ENCODE data around the gene GOLGA8K. TPM values are rescaled to one million over a fixed set of nuclear protein-coding genes. Genes with fewer than 3 reads are reported as not detected.
"Not testable (repeated sequence)": the region's sequence is repeated elsewhere in the genome, so short reads cannot be mapped to it uniquely, and the experiment has no call there.

GOLGA8K gene
- total and polyA plus RNA-seq, 8 donors: 0.08 to 0.61 (median 0.37) TPM; not detected in 5

- H3K27ac ChIP-seq; H3K4me3 ChIP-seq; intact Hi-C loops (cut with DNase I; ENCODE audit: low total_unique reads); H3K9me3 ChIP-seq; H3K27me3 ChIP-seq; H3K4me1 ChIP-seq; H3K36me3 ChIP-seq; DNase-seq: not testable (repeated sequence)
- 80 to 98% (median 83%) methylated on average over 4 to 7 of the region's 13 CpGs; no CpG with 5 or more reads in 1 of the 5 donors for WGBS, 5 donors
Observed at GRCh38 chr15:32385823-32386495, 17.1 kb downstream of the GOLGA8K start.

- H3K36me3 ChIP-seq; intact Hi-C loops (cut with DNase I; ENCODE audit: low total_unique reads); H3K9me3 ChIP-seq; DNase-seq; H3K4me1 ChIP-seq; H3K27ac ChIP-seq; H3K4me3 ChIP-seq; H3K27me3 ChIP-seq: not testable (repeated sequence)
- WGBS, 5 donors: 20 to 39% methylated on average over 1 of the region's 2 CpGs; no CpG with 5 or more reads in 3 of the 5 donors
Observed at GRCh38 chr15:32374185-32374584, 28.9 kb downstream of the GOLGA8K start.

GRCh38 chr15:32373707-32374106 lies 29.4 kb downstream of the GOLGA8K start:
- WGBS, 5 donors: 40% methylated on average over 1 of the region's 6 CpGs; no CpG with 5 or more reads in 4 of the 5 donors
- not testable (repeated sequence) for DNase-seq

GRCh38 chr15:32372075-32372474 lies 31.0 kb downstream of the GOLGA8K start:
- intact Hi-C loops (cut with DNase I; ENCODE audit: low total_unique reads): not testable (repeated sequence)

More at GRCh38 chr15:32373707-32374106, 29.4 kb downstream of the GOLGA8K start:
- H3K27ac ChIP-seq; H3K27me3 ChIP-seq; intact Hi-C loops (cut with DNase I; ENCODE audit: low total_unique reads); H3K4me3 ChIP-seq; H3K36me3 ChIP-seq; H3K4me1 ChIP-seq; H3K9me3 ChIP-seq: not testable (repeated sequence)

GRCh38 chr15:32370526-32370925 lies 32.6 kb downstream of the GOLGA8K start:
- H3K27me3 ChIP-seq; intact Hi-C loops (cut with DNase I; ENCODE audit: low total_unique reads): not testable (repeated sequence)
- WGBS, 5 donors: no CpG with 5 or more reads among the region's 9 CpGs

More at GRCh38 chr15:32372075-32372474, 31.0 kb downstream of the GOLGA8K start:
- not testable (repeated sequence) for H3K27ac ChIP-seq, H3K4me1 ChIP-seq, H3K27me3 ChIP-seq, H3K36me3 ChIP-seq, H3K9me3 ChIP-seq, H3K4me3 ChIP-seq
- peak in 1 of 2 donors; percentile 0 for DNase-seq
- 86 to 96% (median 92%) methylated on average over 3 of the region's 5 CpGs for WGBS, 5 donors

GRCh38 chr15:32370064-32370463 lies 33.0 kb downstream of the GOLGA8K start:
- WGBS, 5 donors: no CpG with 5 or more reads among the region's 2 CpGs
- H3K9me3 ChIP-seq; H3K4me3 ChIP-seq; DNase-seq; H3K4me1 ChIP-seq; intact Hi-C loops (cut with DNase I; ENCODE audit: low total_unique reads); H3K36me3 ChIP-seq; H3K27me3 ChIP-seq; H3K27ac ChIP-seq: not testable (repeated sequence)

More at GRCh38 chr15:32370526-32370925, 32.6 kb downstream of the GOLGA8K start:
- not testable (repeated sequence) for H3K4me3 ChIP-seq, H3K27ac ChIP-seq, H3K36me3 ChIP-seq, H3K4me1 ChIP-seq, DNase-seq, H3K9me3 ChIP-seq

- H3K4me1 ChIP-seq; H3K9me3 ChIP-seq; H3K27ac ChIP-seq; H3K4me3 ChIP-seq; DNase-seq; H3K36me3 ChIP-seq; H3K27me3 ChIP-seq; intact Hi-C loops (cut with DNase I; ENCODE audit: low total_unique reads): not testable (repeated sequence)
- WGBS, 5 donors: no CpG with 5 or more reads among the region's 7 CpGs
Observed at GRCh38 chr15:32366492-32366891, 36.6 kb downstream of the GOLGA8K start.

GRCh38 chr15:32365955-32366354 lies 37.1 kb downstream of the GOLGA8K start:
- H3K36me3 ChIP-seq; H3K4me3 ChIP-seq; intact Hi-C loops (cut with DNase I; ENCODE audit: low total_unique reads); DNase-seq; H3K27ac ChIP-seq; H3K9me3 ChIP-seq; H3K4me1 ChIP-seq; H3K27me3 ChIP-seq: not testable (repeated sequence)
- no CpG with 5 or more reads among the region's 10 CpGs for whole genome bisulfite sequencing, 5 donors

- H3K36me3 ChIP-seq; H3K4me1 ChIP-seq; H3K4me3 ChIP-seq; H3K27ac ChIP-seq; H3K27me3 ChIP-seq; intact Hi-C loops (cut with DNase I; ENCODE audit: low total_unique reads); H3K9me3 ChIP-seq; DNase-seq: not testable (repeated sequence)
- 0% methylated on average over 1 of the region's 16 CpGs; no CpG with 5 or more reads in 4 of the 5 donors for WGBS, 5 donors
Observed at GRCh38 chr15:32364944-32365343, 38.1 kb downstream of the GOLGA8K start.

GRCh38 chr15:32363449-32363848 lies 39.6 kb downstream of the GOLGA8K start:
- H3K9me3 ChIP-seq; DNase-seq; intact Hi-C loops (cut with DNase I; ENCODE audit: low total_unique reads); H3K4me1 ChIP-seq; H3K36me3 ChIP-seq; H3K4me3 ChIP-seq; H3K27me3 ChIP-seq; H3K27ac ChIP-seq: not testable (repeated sequence)
- 64 to 89% (median 84%) methylated on average over 4 to 6 of the region's 8 CpGs for whole genome bisulfite sequencing, 5 donors

GRCh38 chr15:32361662-32362061 lies 41.4 kb downstream of the GOLGA8K start:
- 66 to 77% (median 71%) methylated on average over 3 of the region's 4 CpGs; no CpG with 5 or more reads in 2 of the 5 donors for WGBS, 5 donors
- H3K36me3 ChIP-seq; intact Hi-C loops (cut with DNase I; ENCODE audit: low total_unique reads); H3K4me3 ChIP-seq; DNase-seq; H3K9me3 ChIP-seq; H3K27me3 ChIP-seq; H3K4me1 ChIP-seq; H3K27ac ChIP-seq: not testable (repeated sequence)

- H3K27me3 ChIP-seq; H3K4me3 ChIP-seq; H3K27ac ChIP-seq; H3K9me3 ChIP-seq; H3K4me1 ChIP-seq; DNase-seq; intact Hi-C loops (cut with DNase I; ENCODE audit: low total_unique reads); H3K36me3 ChIP-seq: not testable (repeated sequence)
- 43 to 67% (median 64%) methylated on average over 1 of the region's 1 CpG; no CpG with 5 or more reads in 2 of the 5 donors for WGBS, 5 donors
Observed at GRCh38 chr15:32358462-32358861, 44.6 kb downstream of the GOLGA8K start.

Data from stomach (tissue), 9 donors.